ENCODE measurements around the gene MKKS.

GRCh38 chr20:10463622-10464021 lies 29.6 kb upstream of the MKKS start:
- TF ChIP-seq, protein P1, sequence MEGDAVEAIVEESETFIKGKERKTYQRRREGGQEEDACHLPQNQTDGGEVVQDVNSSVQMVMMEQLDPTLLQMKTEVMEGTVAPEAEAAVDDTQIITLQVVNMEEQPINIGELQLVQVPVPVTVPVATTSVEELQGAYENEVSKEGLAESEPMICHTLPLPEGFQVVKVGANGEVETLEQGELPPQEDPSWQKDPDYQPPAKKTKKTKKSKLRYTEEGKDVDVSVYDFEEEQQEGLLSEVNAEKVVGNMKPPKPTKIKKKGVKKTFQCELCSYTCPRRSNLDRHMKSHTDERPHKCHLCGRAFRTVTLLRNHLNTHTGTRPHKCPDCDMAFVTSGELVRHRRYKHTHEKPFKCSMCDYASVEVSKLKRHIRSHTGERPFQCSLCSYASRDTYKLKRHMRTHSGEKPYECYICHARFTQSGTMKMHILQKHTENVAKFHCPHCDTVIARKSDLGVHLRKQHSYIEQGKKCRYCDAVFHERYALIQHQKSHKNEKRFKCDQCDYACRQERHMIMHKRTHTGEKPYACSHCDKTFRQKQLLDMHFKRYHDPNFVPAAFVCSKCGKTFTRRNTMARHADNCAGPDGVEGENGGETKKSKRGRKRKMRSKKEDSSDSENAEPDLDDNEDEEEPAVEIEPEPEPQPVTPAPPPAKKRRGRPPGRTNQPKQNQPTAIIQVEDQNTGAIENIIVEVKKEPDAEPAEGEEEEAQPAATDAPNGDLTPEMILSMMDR (IDR thresholded peaks at IDR 0.05 in 8 of 11, conservative IDR thresholded peaks at IDR 0.05 in 3 of 11): no peak
- TF ChIP-seq POLR2A (IDR thresholded peaks at IDR 0.05) (no peak), POLR2AphosphoS5 (IDR thresholded peaks at IDR 0.05) (no peak)
